Smooth muscle cell (in vitro differentiated cells): ENCODE results near the gene G6PC2. TPM values are rescaled to one million over a fixed set of nuclear protein-coding genes. Genes with fewer than 3 reads are reported as not detected.

Experiments
- DNase-seq: peaks from one replicate; lab custom pipeline; 2025; ENCODE audit not compliant: unreplicated experiment; lab: John Stamatoyannopoulos, UW
- H2AFZ ChIP-seq: fragments of 200-600 bp; sonication (generic); 2 replicates; pipeline ENCODE4 v1.6.0; 2016; ENCODE audit warnings: antibody characterized with exemption, low read depth, mild to moderate bottlenecking
- H3F3A ChIP-seq: fragments of 200-600 bp; sonication (generic); 2 replicates; pipeline ENCODE4 v1.6.0; 2017; ENCODE audit warnings: antibody characterized with exemption, low read depth
- H3K27ac ChIP-seq: fragments of 200-600 bp; sonication (generic); 2 replicates; pipeline ENCODE4 v1.5.1; 2016; ENCODE audit warnings: low read depth, mild to moderate bottlenecking
- H3K27me3 ChIP-seq: fragments of 200-600 bp; sonication (generic); 2 replicates; pipeline ENCODE4 v1.6.1; 2016; ENCODE audit warnings: low read depth, mild to moderate bottlenecking
- H3K36me3 ChIP-seq: fragments of 200-600 bp; sonication (generic); 2 replicates; pipeline ENCODE4 v1.5.1; 2016; ENCODE audit warnings: low read depth
- H3K4me1 ChIP-seq: fragments of 200-600 bp; sonication (generic); 2 replicates; pipeline ENCODE4 v1.5.1; 2016; ENCODE audit warnings: low read depth
- H3K4me2 ChIP-seq: fragments of 200-600 bp; sonication (generic); 2 replicates; pipeline ENCODE4 v1.6.0; 2016; ENCODE audit warnings: mild to moderate bottlenecking
- H3K4me3 ChIP-seq: fragments of 200-600 bp; sonication (generic); 2 replicates; pipeline ENCODE4 v1.5.1; 2016; ENCODE audit warnings: mild to moderate bottlenecking
- H3K79me2 ChIP-seq: fragments of 200-600 bp; sonication (generic); 2 replicates; pipeline ENCODE4 v1.6.0; 2016; ENCODE audit warnings: low read depth, mild to moderate bottlenecking
- H3K9ac ChIP-seq: fragments of 200-600 bp; sonication (generic); 2 replicates; pipeline ENCODE4 v1.6.0; 2016; ENCODE audit warnings: low read depth
- H3K9me3 ChIP-seq: fragments of 200-600 bp; sonication (generic); replicated peaks from 2 replicates; pipeline ENCODE4 v1.5.1; 2016; ENCODE audit warnings: low read depth
- H4K20me1 ChIP-seq: fragments of 200-600 bp; sonication (generic); 2 replicates; pipeline ENCODE4 v1.6.0; 2016; ENCODE audit warnings: low read depth
- CTCF ChIP-seq: fragments of 200-600 bp; sonication (generic); IDR thresholded peaks from 2 replicates; pipeline ENCODE4 v1.5.1; 2017; ENCODE audit warnings: borderline replicate concordance, mild to moderate bottlenecking, antibody characterized with exemption; ENCODE audit not compliant: insufficient read depth, poor library complexity, severe bottlenecking
- whole genome bisulfite sequencing: methylation state at CpG from one replicate; pipeline ENCODE4 v1.1.7; 2016; ENCODE audit warnings: low lambda C conversion rate; 5-methylcytosine and 5-hydroxymethylcytosine counted together
- polyA plus RNA-seq: library from polyadenylated mRNA; unstranded; fragments of >200 nt; fragmentation: Nextera tagmentation; extraction: Ambion mirVana; gene quantifications from 2 replicates; pipeline ENCODE4 v1.2.1, GENCODE V29; 2016
- total RNA-seq: library from RNA; depleted of rRNA; stranded (reverse); fragments of >200 nt; gene quantifications from 2 replicates; pipeline ENCODE4 v1.2.3, GENCODE V29; 2014

The G6PC2 gene
- total and polyA plus RNA-seq, 2 experiments from 2014 or later, result not detected

- Histone ChIP-seq H3K4me3 (no peak overlapping the region), H3K9ac (no peak overlapping the region), H3K36me3 (no peaks in the 10 kb centered on the region), H4K20me1 (no peaks in the 10 kb centered on the region), H3K27ac (no peak overlapping the region), H3K4me2 (no peak overlapping the region), H3K27me3 (peaks cover 5% of the 10 kb centered on the region), H3K9me3 (no peaks in the 10 kb centered on the region), H2AFZ (no peak overlapping the region), H3K79me2 (no peaks in the 10 kb centered on the region), H3F3A (no peaks in the 10 kb centered on the region), H3K4me1 (no peaks in the 10 kb centered on the region)
- no peak for DNase-seq
- TF ChIP-seq CTCF, result no peak
Observed at GRCh38 chr2:168954256-168954655, 53.2 kb downstream of the G6PC2 start.

- WGBS, result 91% methylated on average over 4 of the region's 4 CpGs
- no peak for TF ChIP-seq CTCF
- DNase-seq, result no peak
- Histone ChIP-seq H3K36me3 (no peaks in the 10 kb centered on the region), H3K27ac (no peak overlapping the region), H3K27me3 (peaks cover 5% of the 10 kb centered on the region), H2AFZ (no peak overlapping the region), H3F3A (no peaks in the 10 kb centered on the region), H3K9me3 (no peaks in the 10 kb centered on the region), H4K20me1 (no peaks in the 10 kb centered on the region), H3K4me3 (no peak overlapping the region), H3K79me2 (no peaks in the 10 kb centered on the region), H3K4me2 (no peak overlapping the region), H3K9ac (no peak overlapping the region), H3K4me1 (no peaks in the 10 kb centered on the region)
Observed at GRCh38 chr2:168955321-168955720, 54.2 kb downstream of the G6PC2 start.

- Histone ChIP-seq H2AFZ (no peak overlapping the region), H3K27ac (no peak overlapping the region), H3K4me3 (no peak overlapping the region), H3K79me2 (no peaks in the 10 kb centered on the region), H4K20me1 (no peaks in the 10 kb centered on the region), H3K9me3 (no peaks in the 10 kb centered on the region), H3K27me3 (peaks cover 5% of the 10 kb centered on the region), H3F3A (no peaks in the 10 kb centered on the region), H3K4me2 (no peak overlapping the region), H3K4me1 (no peaks in the 10 kb centered on the region), H3K9ac (no peak overlapping the region), H3K36me3 (no peaks in the 10 kb centered on the region)
- WGBS, result 71% methylated on average over 2 of the region's 2 CpGs
- no peak for TF ChIP-seq CTCF
- no peak for DNase-seq
Observed at GRCh38 chr2:168956392-168956791, 55.3 kb downstream of the G6PC2 start.

Other genes with a start within 250 kb of the G6PC2 start
- 0.31 TPM in 1 of 2 replicates, not detected in the other for gene NOSTRIN, start 98.7 kb upstream of the G6PC2 start, total RNA-seq
- gene NOSTRIN, start 98.7 kb upstream of the G6PC2 start, polyA plus RNA-seq, result 0.10 and 0.24 TPM in 2 replicates
- gene SPC25, start 10.9 kb upstream of the G6PC2 start, total RNA-seq, result 3.1 and 3.5 TPM in 2 replicates
- 4.2 and 7.7 TPM in 2 replicates for gene SPC25, start 10.9 kb upstream of the G6PC2 start, polyA plus RNA-seq
- gene ABCB11, start 130.0 kb downstream of the G6PC2 start, total RNA-seq, result 0.04 TPM in 1 of 2 replicates, not detected in the other
- 0.05 TPM in 1 of 2 replicates, not detected in the other for gene ABCB11, start 130.0 kb downstream of the G6PC2 start, polyA plus RNA-seq
- 0.09 and 1.2 TPM in 2 replicates for gene DHRS9, start 168.3 kb downstream of the G6PC2 start, total RNA-seq
- 0.38 TPM in 1 of 2 replicates, not detected in the other for gene DHRS9, start 168.3 kb downstream of the G6PC2 start, polyA plus RNA-seq